Lung (tissue), 12 donors: ENCODE measurements around the gene GALNT13. TPM values are rescaled to one million over a fixed set of nuclear protein-coding genes. Genes with fewer than 3 reads are reported as not detected.

Source experiments
- ATAC-seq: fragments of 200-7000 bp; cut with Tn5 transposase; one replicate; pipeline ENCODE4 v1.9.1; 2020; ENCODE audit warnings: moderate number of reproducible peaks; ENCODE audit not compliant: insufficient read depth, low FRiP score
- DNase-seq, 3 donors: peaks; one replicate each; pipeline ENCODE4 v3.0.0-alpha.2; 2013 to 2017
- H3K27ac ChIP-seq, 2 donors: one replicate each; pipeline ENCODE4 v1.5.1; 2013; ENCODE audit warnings: mild to moderate bottlenecking in 2 of 2, moderate library complexity in 2 of 2, control low read depth in 1 of 2, inconsistent platforms in 1 of 2, low read depth in 1 of 2, low read length in 1 of 2
- H3K27me3 ChIP-seq, 3 donors: one replicate each; pipeline ENCODE4 v1.5.1; 2013; ENCODE audit warnings: low read length in 2 of 3; ENCODE audit not compliant: control insufficient read depth in 3 of 3, insufficient read depth in 3 of 3
- H3K36me3 ChIP-seq, 4 donors: one replicate each; pipeline ENCODE4 v1.5.1; 2013; ENCODE audit warnings: low read length in 4 of 4, mild to moderate bottlenecking in 1 of 4, moderate library complexity in 1 of 4; ENCODE audit not compliant: control insufficient read depth in 4 of 4, insufficient read depth in 4 of 4
- H3K4me1 ChIP-seq, 5 donors: one replicate each; pipeline ENCODE4 v1.5.1; 2013; ENCODE audit warnings: low read length in 5 of 5, mild to moderate bottlenecking in 2 of 5, moderate library complexity in 1 of 5; ENCODE audit not compliant: control insufficient read depth in 5 of 5, insufficient read depth in 5 of 5
- H3K4me3 ChIP-seq: one replicate; pipeline ENCODE4 v1.5.1; 2013; ENCODE audit warnings: mild to moderate bottlenecking, control low read depth, moderate library complexity
- H3K9ac ChIP-seq, 2 donors: one replicate each; pipeline ENCODE4 v1.5.1; 2013; ENCODE audit warnings: low read length in 2 of 2, control low read depth in 1 of 2; ENCODE audit not compliant: insufficient read depth in 1 of 2
- H3K9me3 ChIP-seq, 4 donors: one replicate each; pipeline ENCODE4 v1.5.1; 2013; ENCODE audit warnings: low read length in 3 of 4, mild to moderate bottlenecking in 1 of 4, moderate library complexity in 1 of 4; ENCODE audit not compliant: control insufficient read depth in 4 of 4, insufficient read depth in 3 of 4
- CTCF ChIP-seq: IDR thresholded peaks from 2 replicates; pipeline ENCODE4 v1.5.1; 2012; ENCODE audit warnings: mild to moderate bottlenecking; ENCODE audit errors: control extremely low read depth, extremely low read depth
- WGBS, 2 donors: extraction: QIAGEN DNeasy Blood & Tissue Kit; methylation state at CpG; one replicate each; pipeline ENCODE4 v1.1.7; 2013; 5-methylcytosine and 5-hydroxymethylcytosine counted together
- polyA plus RNA-seq, 2 donors: library from polyadenylated mRNA; stranded (reverse); fragments of 200-250 nt; gene quantifications; one replicate each; pipeline ENCODE4 v1.2.1, GENCODE V29; 2013
- total RNA-seq, 2 donors: library from RNA; depleted of rRNA in 1 of 2; stranded (reverse); fragments of >200 nt in 1 of 2; gene quantifications; one replicate each; pipeline ENCODE4 v1.2.1, GENCODE V29; 2014 to 2021
- donor health status: control.
- donor health status: control.
- donor health status: Bipolar disorder and iron deficiency.
- donor health status: healthy.
- donor health status: DM: yes; HTN: yes; CAD: no.

Gene GALNT13
- total and polyA plus RNA-seq, 4 donors = 0.57 to 3.1 (median 1.2) TPM

- DNase-seq (no peak), ATAC-seq (no peak)
- Histone ChIP-seq H3K9ac (no peak overlapping the region), H3K27ac (no peak overlapping the region), H3K27me3 (no peaks in the 10 kb centered on the region), H3K36me3 (no peaks in the 10 kb centered on the region), H3K4me1 (no peaks in the 10 kb centered on the region), H3K9me3 (peaks cover 0 to 7% (median 0%) of the 10 kb centered on the region in 4 donors), H3K4me3 (no peak overlapping the region)
- TF ChIP-seq CTCF = no peak
These were observed 45.8 kb downstream of the GALNT13 start for GRCh38 chr2:153917570-153917969.

GRCh38 chr2:153935511-153935910 lies 63.8 kb downstream of the GALNT13 start:
- Histone ChIP-seq H3K4me3 (no peak overlapping the region), H3K9ac (no peak overlapping the region), H3K27ac (no peak overlapping the region), H3K27me3 (no peaks in the 10 kb centered on the region), H3K9me3 (peaks cover 0 to 2% (median 0%) of the 10 kb centered on the region in 4 donors), H3K36me3 (no peaks in the 10 kb centered on the region), H3K4me1 (no peaks in the 10 kb centered on the region)
- TF ChIP-seq CTCF = no peak
- ATAC-seq = no peak
- DNase-seq = no peak

GRCh38 chr2:153939124-153939796 lies 67.5 kb downstream of the GALNT13 start:
- H3K27ac ChIP-seq = no peak overlapping the region

More at GRCh38 chr2:153939124-153939796, 67.5 kb downstream of the GALNT13 start:
- H3K4me3 ChIP-seq = no peak overlapping the region
- 60 to 61% methylated on average over 3 of the region's 3 CpGs for WGBS, 2 donors
- H3K9ac ChIP-seq = no peak overlapping the region
- TF ChIP-seq CTCF = no peak
- H3K9me3 ChIP-seq = no peaks in the 10 kb centered on the region
- no peaks in the 10 kb centered on the region for H3K36me3 ChIP-seq
- no peak for ATAC-seq
- no peaks in the 10 kb centered on the region for H3K27me3 ChIP-seq
- H3K4me1 ChIP-seq = no peaks in the 10 kb centered on the region
- DNase-seq = no peak
